Panc1 (cell line): ENCODE data around the gene CGNL1. TPM values are rescaled to one million over a fixed set of nuclear protein-coding genes. Genes with fewer than 3 reads are reported as not detected.

ENCODE experiments used
- ATAC-seq: fragments of 200-7000 bp; cut with Tn5 transposase; 2 replicates; pipeline ENCODE4 v1.9.1; 2020; ENCODE audit warnings: mild to moderate bottlenecking, moderate library complexity
- BruUV-seq: library from RNA; stranded (reverse); fragments of 400-500 nt; replicated peaks from 2 replicates; lab custom pipeline; 2021; lab: Mats Ljungman, UMichigan
- CTCF ChIA-PET: fragments of 300-600 bp; sonication (Branson Sonifier 250); formaldehyde crosslinking; loops from one replicate; lab custom pipeline; 2022; ENCODE audit warnings: antibody characterized with exemption; lab: Charles Lee
- POLR2A ChIA-PET: fragments of 300-600 bp; sonication (Branson Sonifier 250); formaldehyde crosslinking; loops from one replicate; lab custom pipeline; 2022; ENCODE audit warnings: antibody characterized with exemption; lab: Charles Lee
- DNase-seq: peaks from one replicate; pipeline ENCODE4 v3.0.0-alpha.2; 2010; ENCODE audit warnings: low read depth, low spot score
- H3K27ac ChIP-seq: 2 replicates; pipeline ENCODE4 v1.5.1; 2011; ENCODE audit warnings: mild to moderate bottlenecking, low read length, inconsistent platforms
- H3K27me3 ChIP-seq: fragments of 200-500 bp; sonication (Bioruptor generic); 2 replicates; pipeline ENCODE4 v1.6.0; 2014; ENCODE audit warnings: low read length, inconsistent platforms; ENCODE audit not compliant: control insufficient read depth, insufficient read depth
- H3K36me3 ChIP-seq: fragments of 200-500 bp; sonication (Bioruptor generic); 2 replicates; pipeline ENCODE4 v1.5.1; 2014; ENCODE audit warnings: inconsistent platforms, mild to moderate bottlenecking, low read length, moderate library complexity; ENCODE audit not compliant: control insufficient read depth, insufficient read depth
- H3K4me1 ChIP-seq: 2 replicates; pipeline ENCODE4 v1.5.1; 2011; ENCODE audit warnings: inconsistent platforms, mild to moderate bottlenecking, low read length, moderate library complexity; ENCODE audit not compliant: control insufficient read depth, insufficient read depth
- H3K4me3 ChIP-seq, 2 experiments: 2 replicates each; pipeline ENCODE4 v1.5.1; 2011 to 2012; ENCODE audit warnings: low read depth in 2 of 2, low read length in 2 of 2, mild to moderate bottlenecking in 2 of 2, inconsistent platforms in 1 of 2, moderate library complexity in 1 of 2
- H3K9me3 ChIP-seq: fragments of 200-500 bp; sonication (Bioruptor generic); 2 replicates; pipeline ENCODE4 v1.5.1; 2014; ENCODE audit warnings: low read depth, mild to moderate bottlenecking, inconsistent platforms, low read length, moderate library complexity; ENCODE audit not compliant: control insufficient read depth, insufficient read depth
- CTCF ChIP-seq: fragments of 450-650 bp; IDR thresholded peaks from 2 replicates; pipeline ENCODE4 v1.5.1; 2017; ENCODE audit warnings: mild to moderate bottlenecking
- POLR2AphosphoS5 ChIP-seq: IDR thresholded peaks from 2 replicates; pipeline ENCODE4 v1.6.1; 2012; ENCODE audit warnings: mild to moderate bottlenecking, low read depth, low read length, moderate library complexity
- SIN3A ChIP-seq: IDR thresholded peaks from 2 replicates; pipeline ENCODE4 v1.6.1; 2012; ENCODE audit warnings: low read depth, mild to moderate bottlenecking, low read length, moderate library complexity, borderline replicate concordance; ENCODE audit not compliant: insufficient read depth
- TCF7L2 ChIP-seq: IDR thresholded peaks from 2 replicates; pipeline ENCODE4 v1.6.1; 2011; ENCODE audit warnings: mild to moderate bottlenecking, low read depth, low read length, inconsistent platforms
- in situ Hi-C: cut with HindIII; loops from 2 replicates; pipeline ENCODE4 v1.10.0; 2016; ENCODE audit warnings: low sequenced_read_pairs, low pct_unique_long_range_greater_than_20kb
- intact Hi-C: fragments of 100-400 bp; cut with micrococcal nuclease; formaldehyde crosslinking; loops from one replicate; pipeline ENCODE4 v1.10.0; 2022; ENCODE audit not compliant: unreplicated experiment
- total RNA-seq: library from RNA; stranded (reverse); gene quantifications from one replicate; pipeline ENCODE4 v1.2.1, GENCODE V29; 2021; ENCODE audit not compliant: unreplicated experiment
- TF ChIP-seq, protein P1 (sequence below), 2 experiments: IDR thresholded peaks; 2 replicates each; pipeline ENCODE4 v1.6.1; 2011 to 2012; ENCODE audit warnings: low read depth in 2 of 2, control low read depth in 1 of 2, low read length in 1 of 2, mild to moderate bottlenecking in 1 of 2, moderate library complexity in 1 of 2; ENCODE audit not compliant: insufficient read depth in 1 of 2

The CGNL1 gene
- total RNA-seq, 1 experiment from 2014 or later: 3.5 TPM

- ChIA-PET POLR2A (no interaction called here), CTCF (interaction anchor here (1.4 kb wide), 1 partner anchor 195 kb away, joined by 6 read pairs; no protein-coding TSS in a partner anchor)
- H3K27ac ChIP-seq: no peak overlapping the region
- intact Hi-C loops (no loop called here), in situ Hi-C loops (no loop called here)
- no peak for DNase-seq
- TF ChIP-seq, protein P1, sequence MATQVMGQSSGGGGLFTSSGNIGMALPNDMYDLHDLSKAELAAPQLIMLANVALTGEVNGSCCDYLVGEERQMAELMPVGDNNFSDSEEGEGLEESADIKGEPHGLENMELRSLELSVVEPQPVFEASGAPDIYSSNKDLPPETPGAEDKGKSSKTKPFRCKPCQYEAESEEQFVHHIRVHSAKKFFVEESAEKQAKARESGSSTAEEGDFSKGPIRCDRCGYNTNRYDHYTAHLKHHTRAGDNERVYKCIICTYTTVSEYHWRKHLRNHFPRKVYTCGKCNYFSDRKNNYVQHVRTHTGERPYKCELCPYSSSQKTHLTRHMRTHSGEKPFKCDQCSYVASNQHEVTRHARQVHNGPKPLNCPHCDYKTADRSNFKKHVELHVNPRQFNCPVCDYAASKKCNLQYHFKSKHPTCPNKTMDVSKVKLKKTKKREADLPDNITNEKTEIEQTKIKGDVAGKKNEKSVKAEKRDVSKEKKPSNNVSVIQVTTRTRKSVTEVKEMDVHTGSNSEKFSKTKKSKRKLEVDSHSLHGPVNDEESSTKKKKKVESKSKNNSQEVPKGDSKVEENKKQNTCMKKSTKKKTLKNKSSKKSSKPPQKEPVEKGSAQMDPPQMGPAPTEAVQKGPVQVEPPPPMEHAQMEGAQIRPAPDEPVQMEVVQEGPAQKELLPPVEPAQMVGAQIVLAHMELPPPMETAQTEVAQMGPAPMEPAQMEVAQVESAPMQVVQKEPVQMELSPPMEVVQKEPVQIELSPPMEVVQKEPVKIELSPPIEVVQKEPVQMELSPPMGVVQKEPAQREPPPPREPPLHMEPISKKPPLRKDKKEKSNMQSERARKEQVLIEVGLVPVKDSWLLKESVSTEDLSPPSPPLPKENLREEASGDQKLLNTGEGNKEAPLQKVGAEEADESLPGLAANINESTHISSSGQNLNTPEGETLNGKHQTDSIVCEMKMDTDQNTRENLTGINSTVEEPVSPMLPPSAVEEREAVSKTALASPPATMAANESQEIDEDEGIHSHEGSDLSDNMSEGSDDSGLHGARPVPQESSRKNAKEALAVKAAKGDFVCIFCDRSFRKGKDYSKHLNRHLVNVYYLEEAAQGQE (IDR thresholded peaks at IDR 0.05; ENCODE audit: insufficient read depth in 1 of 2, low read depth in 2 of 2, low read length in 1 of 2): no peak
- TF ChIP-seq CTCF (no peak), TCF7L2 (no peak), POLR2AphosphoS5 (no peak), SIN3A (no peak)
- no TSS peak for BruUV-seq
- no peak overlapping the region for H3K4me3 ChIP-seq
- no peaks in the 10 kb centered on the region for H3K36me3 ChIP-seq
- no peak for ATAC-seq
- no peaks in the 10 kb centered on the region for H3K9me3 ChIP-seq
- no peaks in the 10 kb centered on the region for H3K4me1 ChIP-seq
- H3K27me3 ChIP-seq: 0 out of 2 replicates have a peak, but pooled peaks cover 3% of the 10 kb centered on the region
These were observed 44.0 kb upstream of the CGNL1 start for GRCh38 chr15:57332326-57332725.

GRCh38 chr15:57333487-57333886, 42.8 kb upstream of the CGNL1 start:
- TF ChIP-seq, protein P1 (IDR thresholded peaks at IDR 0.05; ENCODE audit: insufficient read depth in 1 of 2, low read depth in 2 of 2, low read length in 1 of 2): no peak
- Histone ChIP-seq H3K4me3 (no peak overlapping the region), H3K36me3 (no peaks in the 10 kb centered on the region), H3K27me3 (no peaks in the 10 kb centered on the region), H3K27ac (no peak overlapping the region), H3K9me3 (no peaks in the 10 kb centered on the region), H3K4me1 (no peaks in the 10 kb centered on the region)
- no peak for DNase-seq
- in situ Hi-C loops (no loop called here), intact Hi-C loops (no loop called here)
- ChIA-PET CTCF (no interaction called here), POLR2A (no interaction called here)
- ATAC-seq: no peak
- BruUV-seq: no TSS peak
